GM21367 (cell line): ENCODE results near the gene FARS2.
A peak's percentile ranks its signal among the peaks of the same experiment; 100 is the strongest.

Experiments used
- ATAC-seq: cut with Tn5 transposase; IDR thresholded peaks from one replicate; pipeline ENCODE4 v1.9.1; 2021; ENCODE audit not compliant: unreplicated experiment

Gene FARS2

DNA sequence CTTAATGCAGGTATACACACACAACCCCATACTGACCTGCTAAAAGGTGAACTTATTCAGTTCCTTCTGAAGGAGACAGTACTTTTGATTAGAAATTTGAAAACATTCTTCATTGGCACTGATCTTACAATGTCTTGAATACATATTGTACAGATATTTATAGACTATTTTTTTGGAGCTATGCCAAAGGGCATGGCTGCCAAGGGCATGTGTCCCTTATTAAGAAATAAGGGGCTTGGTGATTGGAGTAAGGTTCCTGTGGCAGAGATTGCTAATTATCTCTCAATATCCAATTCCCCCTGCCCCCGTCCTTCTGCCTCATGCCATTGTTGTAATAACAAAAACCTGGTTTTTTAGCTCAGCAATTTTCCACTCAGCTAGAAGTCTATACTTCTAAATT lies 355.9 kb downstream of the FARS2 start:
- no peak for ATAC-seq

DNA sequence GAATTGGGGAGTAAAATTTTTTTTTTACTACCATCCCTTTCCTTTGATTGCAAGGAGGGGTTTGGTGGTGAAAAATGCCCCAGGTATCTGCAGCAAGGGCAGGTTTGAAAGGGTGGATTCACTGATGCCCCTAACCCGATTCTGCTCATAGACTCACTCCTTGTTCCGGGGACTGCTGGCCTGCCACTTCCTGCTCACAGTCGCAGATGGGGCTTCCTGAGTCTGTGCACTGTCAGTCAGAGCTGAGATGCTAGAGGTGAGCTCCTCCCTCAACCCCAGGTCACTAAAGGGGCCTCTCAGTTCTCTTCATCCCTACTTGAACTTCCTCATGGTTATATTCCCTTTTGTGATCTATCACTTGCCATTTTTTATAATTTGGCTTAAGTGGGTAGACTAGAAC lies 357.9 kb downstream of the FARS2 start:
- peak; percentile 78 for ATAC-seq

DNA sequence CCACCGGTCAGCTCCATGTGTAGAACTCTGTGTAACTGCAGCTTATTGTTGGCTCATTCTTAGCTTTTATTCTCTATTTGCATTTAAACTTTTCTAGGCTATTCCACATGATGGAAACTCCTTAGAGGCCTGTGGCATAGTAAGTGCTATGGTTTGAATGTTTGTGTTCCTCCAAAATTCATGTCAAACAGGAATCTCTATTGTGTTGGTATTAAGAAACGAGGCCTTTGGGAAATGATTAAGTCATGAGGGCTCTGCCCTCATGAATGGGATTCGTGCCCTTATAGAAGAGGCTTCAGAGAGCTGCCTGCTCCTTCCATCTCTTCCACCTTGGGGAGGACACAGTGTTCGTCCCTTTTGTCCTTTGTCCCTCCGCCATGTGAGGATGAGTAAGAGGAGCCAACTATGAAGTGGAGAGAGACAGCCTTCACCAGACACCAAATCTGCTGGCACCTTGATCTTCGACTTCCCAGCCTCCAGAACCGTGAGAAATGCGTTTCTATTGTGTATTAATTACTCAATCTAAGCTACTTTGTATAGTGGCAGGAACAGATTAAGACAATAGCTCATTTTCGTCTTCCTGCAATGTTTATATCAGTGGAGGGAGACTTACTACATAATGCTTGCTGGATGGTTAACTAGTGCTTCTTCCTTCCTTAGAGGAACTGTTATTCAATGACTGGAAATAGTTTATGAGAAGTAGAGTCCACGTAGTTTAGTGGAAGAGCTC lies 361.1 kb downstream of the FARS2 start:
- ATAC-seq = no peak

DNA sequence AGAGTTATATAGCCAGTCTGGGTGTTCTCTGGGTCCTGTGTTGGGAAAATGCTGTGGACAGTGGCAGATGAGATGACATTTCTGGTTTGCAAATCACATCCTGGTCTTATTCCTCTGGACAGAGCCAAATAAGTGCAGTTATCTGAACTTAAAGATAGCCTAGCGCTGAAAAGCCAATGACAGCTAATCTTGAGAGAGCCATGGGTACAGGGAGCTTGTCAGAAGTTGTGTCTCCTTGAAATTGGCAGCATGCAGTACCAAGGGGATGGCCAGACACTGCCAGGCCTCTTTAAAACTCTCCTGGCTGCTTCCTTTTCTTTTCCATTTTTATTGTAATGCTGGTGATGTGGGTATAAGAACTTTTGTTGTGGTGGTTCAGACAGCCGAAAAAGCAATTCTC lies 362.5 kb downstream of the FARS2 start:
- ATAC-seq = no peak

DNA sequence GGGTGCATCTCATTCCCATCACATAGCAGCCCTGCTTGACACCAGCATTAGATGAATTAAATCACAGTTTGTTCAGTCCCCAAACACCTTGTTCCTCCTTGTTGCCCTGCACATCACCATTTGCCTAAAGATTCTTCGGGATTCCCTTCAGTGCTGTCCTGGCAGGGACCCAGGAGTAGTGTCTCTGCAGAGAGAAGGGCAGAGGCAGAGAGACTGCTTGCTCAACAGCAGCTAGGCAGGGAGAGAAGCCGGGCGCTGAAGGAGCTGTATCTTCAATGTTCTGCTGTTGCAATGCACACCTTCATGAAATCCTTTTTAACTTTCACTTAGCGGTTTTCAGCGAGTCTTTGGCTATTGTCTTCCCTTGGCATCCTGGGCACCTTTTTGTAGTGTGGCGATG lies 362.9 kb downstream of the FARS2 start:
- ATAC-seq = no peak

DNA sequence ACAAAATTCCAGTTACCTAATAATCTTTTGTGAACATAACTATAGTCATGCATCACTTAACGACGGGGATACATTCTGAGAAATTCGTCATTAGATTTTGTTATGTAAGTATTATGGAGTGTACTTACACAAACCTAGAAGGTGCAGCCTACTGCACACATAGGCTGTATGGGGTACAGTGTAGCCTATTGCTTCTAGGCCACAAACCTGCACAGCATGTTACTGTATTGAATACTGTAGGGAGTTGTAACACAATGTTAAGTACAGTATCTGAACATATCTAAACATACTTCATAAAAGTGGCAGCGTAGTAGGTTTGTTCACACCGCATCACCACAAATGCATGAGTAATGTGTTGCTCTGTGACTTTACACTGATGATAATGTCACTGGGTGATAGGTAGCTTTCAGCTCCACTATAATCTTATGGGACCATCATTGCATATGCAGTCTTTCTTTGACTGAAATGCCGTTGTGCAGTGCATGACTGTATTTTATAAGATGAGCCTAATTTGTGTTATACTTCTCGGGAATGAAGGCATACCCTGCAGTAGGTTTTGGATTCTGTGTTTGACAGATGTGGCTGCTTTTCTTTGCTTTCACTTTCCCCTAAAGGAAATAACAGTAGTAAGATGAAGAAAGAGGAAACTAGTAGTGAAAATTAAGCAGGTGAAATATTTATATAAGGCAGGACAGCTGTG lies 365.6 kb downstream of the FARS2 start:
- peak; percentile 69 for ATAC-seq

DNA sequence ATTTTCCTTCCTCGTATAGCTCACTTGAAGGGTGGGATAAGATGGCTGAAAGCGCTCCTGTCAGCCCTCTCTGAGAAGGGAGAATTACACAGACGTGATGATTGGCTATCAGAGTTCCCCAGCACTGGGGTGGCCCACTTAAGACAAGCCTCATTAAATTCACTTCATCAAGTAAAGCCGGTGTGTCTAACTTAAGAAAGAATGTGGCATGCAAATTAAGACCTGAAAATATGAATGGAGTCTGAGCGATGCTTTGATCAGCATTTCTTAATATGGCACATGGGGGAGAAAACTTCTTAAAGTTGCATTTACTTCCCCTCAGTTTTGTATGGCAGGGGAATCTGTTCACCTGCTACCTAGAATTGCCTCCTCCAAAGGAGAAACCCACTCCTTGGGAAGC lies 369.3 kb downstream of the FARS2 start:
- no peak for ATAC-seq

DNA sequence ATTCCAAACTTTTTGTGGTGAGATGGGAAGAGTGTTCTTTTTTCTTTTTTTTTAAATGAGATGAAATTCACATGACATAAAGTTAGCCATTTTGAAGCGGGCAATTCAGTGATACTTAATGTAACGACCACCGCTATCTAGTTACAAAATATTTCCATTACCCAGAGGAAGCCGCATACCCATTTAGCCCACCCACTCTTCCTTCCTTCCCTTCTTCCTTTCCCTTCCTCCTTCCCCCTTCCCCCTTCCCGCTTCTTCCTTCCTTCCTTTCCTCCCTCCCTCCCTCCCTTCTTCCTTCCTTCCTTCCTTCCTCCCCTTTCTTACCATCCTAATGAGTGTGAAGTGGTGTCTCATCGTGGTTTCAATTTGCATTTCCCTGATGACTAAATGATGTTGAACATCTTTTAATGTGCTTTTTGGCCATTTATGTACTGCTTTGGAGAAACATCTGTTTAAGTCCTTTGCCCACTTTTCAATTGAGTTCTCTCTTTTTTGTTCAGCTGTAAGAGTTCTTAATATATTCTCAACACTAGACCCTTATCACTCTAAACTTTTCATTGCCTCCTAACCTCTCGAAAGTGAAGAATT lies 371.1 kb downstream of the FARS2 start:
- no peak for ATAC-seq

DNA sequence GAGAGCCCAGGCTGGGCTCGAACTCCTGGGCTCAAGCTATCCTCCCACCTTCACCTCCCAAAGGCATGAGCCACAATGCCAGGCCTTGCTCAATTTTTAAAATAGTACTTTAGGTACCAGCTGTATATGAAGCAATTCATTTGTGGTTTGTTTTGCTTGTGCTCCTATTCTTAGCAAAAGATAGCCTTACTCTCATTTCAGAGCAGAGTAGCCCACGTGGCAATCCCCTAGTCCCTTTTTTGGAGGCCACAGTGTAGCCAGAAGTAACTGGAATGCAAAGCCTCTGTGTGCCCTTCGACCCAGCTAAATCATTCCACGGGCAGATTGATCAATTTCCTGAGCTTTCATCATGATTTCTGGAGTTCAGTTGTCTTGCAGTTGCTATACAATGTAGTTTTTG lies 373.2 kb downstream of the FARS2 start:
- ATAC-seq = no peak

DNA sequence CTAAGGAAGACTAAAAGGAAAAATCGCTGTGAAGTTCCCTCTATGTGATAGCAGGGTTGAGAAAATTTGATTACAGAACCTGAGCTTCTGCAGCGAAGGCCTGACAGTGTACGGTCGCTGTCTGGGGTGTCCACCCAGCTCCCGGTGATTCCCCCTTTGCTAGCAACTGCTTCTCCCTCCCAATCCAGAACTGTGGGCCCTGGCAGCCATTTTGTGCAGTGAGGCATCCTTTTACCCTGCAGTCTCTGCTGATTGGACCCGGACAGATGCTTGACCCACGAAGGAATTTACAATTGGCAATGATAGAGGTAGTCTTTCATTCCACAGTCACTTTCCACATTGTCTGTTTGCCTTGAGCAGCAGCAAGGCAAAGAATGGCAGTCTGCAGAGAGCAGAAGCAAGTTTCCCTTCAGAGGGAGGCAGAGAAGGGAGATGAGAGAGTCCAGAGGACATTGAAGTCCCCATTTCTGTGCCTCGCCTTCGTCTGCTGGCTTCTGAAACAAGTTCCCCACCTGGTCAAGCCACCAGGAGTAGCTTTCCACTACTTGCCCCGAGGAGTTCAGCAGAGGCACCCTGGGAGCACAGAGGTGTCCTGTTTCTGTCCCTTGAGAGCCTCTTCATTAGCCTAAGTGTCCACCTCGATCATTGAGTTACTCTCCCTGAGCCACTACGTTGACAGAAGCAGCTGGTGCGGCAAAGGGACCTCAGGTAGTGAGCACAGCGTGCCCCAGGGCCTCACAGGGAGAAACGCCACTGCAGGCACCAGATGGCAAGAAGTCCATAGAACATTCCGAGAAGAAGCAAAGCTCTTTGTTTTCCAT lies 375.1 kb downstream of the FARS2 start:
- no peak for ATAC-seq

DNA sequence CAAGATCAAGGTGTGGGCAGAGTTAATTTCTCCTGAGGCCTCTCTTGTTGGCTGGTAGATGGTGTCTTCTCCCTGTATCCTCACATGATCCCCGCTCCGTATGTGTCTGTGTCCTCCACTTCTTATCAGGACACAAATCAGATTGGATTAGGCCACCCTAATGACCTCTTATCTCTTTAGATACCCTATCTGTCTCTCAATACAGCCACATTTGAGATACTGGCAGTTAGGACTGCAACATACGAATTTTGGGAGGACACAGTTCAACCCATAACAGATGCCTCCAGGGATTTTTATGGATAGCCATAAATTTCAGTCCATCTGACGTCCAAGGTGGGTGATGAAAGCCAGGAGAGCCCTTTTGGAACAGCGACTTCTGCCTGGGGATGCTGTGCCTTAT lies 376.4 kb downstream of the FARS2 start:
- no peak for ATAC-seq

DNA sequence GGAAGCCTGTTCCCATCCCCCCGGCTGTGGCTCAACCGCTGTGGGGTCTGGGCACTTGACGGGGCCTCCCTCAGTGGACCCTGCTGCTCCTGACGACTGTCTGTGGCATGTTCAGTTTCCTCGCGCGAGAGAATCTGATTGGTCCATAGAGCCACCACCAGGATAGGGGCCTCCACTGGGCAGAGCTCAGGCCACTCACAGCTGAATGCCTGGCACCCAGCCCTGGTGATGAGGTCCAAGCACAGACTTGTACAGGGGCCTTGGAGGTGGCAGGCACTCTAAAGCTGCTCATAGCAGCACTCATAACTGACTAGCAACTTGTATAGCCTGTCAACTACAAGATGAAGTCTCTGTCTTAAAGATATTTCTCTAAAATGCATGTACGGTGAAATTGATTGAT lies 377.4 kb downstream of the FARS2 start:
- ATAC-seq = no peak

DNA sequence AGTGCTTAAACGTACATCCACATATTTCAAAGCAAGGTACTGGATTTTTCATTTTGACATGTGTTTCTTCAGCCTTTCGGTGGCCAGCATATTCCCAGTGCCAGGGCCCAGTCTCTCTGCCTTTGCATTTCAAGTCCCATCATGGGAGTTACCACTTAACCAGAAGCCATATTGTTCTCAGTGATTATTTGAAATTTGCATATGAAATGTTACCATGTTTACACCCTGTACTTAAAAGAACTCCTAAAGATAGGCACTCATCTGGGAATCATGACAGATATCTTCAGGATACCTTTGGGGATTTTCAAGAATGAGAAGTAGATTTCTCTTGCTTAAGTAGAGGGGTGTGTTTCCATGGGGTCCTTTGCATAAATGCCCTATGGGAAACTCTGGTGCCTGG lies 377.9 kb downstream of the FARS2 start:
- ATAC-seq = no peak

DNA sequence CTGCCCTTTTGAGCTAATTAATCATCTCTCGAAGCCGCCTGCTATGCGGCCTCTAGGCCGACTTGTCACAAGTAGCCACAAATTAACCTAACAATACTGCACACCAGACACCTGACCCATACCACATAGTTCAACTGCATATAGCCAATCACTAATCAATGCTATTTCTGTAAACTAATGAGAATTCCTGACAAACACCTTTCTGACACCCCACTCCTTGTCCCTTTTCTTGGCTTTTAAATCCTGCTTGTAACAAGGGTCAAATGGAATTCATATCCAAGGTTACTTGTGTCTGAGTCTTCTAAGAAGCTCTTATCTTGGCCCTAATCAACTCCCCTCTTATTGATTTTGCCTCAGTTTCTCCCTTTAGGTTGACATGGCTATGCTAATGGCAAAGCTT lies 379.3 kb downstream of the FARS2 start:
- ATAC-seq = no peak

DNA sequence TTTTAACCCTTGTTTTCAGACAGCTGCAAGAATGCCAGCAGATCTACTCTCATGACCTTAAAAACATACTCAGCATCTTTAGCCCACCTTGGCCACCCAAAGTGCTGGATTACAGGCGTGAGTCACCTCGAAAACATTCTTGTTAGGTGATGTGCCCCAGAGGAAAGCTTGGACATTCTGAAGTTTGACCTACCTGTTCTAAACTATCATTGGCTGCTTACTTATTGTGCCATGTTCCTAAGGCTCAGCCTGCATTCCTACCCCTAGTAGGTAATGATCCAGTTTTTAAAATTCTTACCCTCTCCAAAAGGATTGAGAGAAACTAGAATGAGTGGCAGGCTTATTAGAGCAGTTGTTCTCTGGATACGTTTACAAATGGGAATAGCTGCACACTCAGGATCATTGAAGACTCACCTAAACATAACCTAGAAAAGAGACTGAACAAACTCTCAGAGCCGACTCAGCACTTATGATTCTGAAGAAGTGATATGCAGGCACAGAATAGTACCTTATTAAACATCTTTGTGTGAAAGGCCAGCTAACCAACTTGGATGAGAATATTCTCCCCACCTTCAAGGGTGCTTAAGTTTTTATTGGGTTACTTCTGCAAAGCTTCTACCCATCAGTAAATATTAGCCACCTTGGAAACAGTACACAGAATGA lies 383.3 kb downstream of the FARS2 start:
- no peak for ATAC-seq

DNA sequence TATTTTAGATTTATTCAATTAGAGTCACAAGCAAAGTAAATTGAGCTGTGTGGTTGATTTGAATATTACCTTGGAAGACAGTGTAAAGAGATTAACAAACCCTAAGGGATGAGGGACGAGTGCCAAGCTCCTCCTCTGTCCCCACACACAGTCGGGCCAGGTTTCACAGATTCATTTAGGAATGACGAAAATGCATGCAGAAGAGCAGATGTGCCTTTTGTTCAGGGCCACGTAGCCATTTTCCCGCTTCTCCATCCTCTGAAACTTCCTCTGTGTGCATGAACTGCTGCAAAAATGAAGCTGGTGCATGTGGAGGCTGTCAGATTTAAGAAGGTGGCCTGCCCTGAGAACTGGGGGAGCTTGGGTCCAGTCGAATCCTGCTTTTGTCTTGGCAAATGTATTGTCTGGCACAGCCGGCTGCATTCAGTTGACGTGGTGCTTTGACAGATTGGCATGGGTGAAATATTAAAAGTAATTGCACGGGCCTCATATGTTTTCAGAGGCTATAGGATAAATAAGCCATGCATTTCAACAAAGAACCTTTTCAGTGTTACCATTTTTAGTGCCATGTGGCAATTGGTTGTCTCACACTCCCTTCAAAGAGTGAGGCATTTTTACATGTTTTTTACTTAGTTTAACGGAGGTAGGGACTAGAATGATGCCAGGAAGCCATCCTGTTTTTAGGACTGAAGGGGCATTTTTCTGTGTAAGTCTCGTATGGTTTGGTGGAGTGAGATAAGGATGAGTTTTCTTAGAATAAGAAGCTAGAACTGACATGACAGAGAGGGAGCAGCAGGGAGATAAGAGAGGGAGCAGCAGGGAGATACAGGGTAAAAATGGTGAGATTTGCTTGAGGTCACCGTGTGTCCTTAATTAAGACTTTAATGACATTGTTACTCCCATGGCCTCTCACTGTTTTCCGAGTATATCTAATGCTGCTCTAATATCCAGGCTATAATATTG lies 384.3 kb downstream of the FARS2 start:
- ATAC-seq = no peak

DNA sequence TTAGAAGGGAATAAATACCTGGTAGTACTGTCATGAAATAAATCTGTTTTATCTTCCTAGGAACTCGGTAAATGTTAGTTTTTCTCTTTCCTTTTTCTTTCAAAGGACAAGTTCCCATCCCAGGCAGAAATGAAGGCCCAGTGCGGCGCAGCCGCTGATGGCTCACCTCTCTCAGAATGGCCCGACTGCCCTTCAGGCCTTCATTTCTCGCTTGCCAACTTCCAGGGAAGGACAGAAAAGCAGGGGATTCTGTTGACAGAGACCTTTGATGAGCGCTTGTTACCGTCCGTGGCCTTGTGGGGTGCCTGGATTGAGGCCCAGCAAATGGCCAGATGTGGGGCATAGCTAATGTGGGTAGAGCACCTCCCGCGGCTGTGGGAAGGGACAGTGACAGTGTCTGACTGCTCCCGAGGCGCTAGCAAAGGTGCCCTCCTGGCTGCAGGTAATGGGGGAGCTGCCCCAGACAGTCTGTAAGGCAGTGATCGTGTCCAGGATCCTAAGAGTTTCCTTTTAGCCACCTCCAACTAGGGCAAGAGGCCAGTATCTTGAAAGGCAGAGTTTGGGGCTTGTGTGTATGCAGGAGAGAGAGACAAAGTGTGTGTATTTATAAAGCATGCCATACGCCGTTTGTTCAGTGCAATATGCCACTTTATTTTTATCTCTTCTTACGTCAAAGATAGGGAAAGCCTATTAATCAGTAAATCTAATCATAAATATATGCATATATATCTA lies 391.3 kb downstream of the FARS2 start:
- ATAC-seq = no peak

DNA sequence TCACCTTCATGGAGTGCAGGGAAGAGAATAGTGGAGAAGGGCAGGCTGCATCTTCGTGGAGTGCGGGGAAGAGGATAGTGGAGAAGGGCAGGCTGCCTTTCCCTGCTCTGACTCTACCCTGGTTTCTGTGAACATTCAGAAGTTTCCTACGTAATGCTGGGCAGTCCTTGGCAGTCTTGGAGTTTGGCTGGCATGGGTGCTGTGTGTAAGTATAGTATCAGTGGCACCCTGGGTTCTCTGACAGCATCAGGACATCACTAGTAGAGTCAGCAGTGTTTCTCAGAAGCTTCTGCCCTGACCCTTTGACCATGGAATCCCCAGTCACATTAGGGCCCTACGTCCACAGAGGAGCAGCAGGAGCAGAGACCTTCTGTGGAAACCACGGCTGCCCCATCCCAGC lies 392.5 kb downstream of the FARS2 start:
- no peak for ATAC-seq

DNA sequence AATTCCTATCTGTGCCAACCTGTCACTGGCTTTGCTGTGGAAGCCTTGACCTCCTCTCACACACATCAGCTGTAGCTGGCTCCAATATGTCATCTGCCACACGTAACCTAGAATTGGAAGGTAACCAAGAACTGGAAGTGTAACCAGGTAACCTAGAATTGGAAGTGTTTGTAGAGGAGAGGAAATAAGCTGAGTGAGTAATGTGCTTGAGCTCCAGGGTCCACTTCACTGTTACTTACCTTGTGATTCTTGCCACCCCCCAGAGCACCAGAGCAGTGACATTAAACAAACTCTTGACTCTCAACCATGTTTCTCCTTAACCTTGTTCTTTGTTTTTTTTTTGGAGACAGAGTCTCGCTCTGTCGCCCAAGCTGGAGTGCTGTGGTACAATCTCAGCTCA lies 394.9 kb downstream of the FARS2 start:
- ATAC-seq = no peak
